ENCODE measurements around the gene GPR162. TPM values are rescaled to one million over a fixed set of nuclear protein-coding genes. Genes with fewer than 3 reads are reported as not detected.
"Not testable (repeated sequence)": the region's sequence is repeated elsewhere in the genome, so short reads cannot be mapped to it uniquely, and the experiment has no call there.

The GPR162 gene
- total RNA-seq, 1 experiment from 2014 or later: 6.1 TPM

DNA sequence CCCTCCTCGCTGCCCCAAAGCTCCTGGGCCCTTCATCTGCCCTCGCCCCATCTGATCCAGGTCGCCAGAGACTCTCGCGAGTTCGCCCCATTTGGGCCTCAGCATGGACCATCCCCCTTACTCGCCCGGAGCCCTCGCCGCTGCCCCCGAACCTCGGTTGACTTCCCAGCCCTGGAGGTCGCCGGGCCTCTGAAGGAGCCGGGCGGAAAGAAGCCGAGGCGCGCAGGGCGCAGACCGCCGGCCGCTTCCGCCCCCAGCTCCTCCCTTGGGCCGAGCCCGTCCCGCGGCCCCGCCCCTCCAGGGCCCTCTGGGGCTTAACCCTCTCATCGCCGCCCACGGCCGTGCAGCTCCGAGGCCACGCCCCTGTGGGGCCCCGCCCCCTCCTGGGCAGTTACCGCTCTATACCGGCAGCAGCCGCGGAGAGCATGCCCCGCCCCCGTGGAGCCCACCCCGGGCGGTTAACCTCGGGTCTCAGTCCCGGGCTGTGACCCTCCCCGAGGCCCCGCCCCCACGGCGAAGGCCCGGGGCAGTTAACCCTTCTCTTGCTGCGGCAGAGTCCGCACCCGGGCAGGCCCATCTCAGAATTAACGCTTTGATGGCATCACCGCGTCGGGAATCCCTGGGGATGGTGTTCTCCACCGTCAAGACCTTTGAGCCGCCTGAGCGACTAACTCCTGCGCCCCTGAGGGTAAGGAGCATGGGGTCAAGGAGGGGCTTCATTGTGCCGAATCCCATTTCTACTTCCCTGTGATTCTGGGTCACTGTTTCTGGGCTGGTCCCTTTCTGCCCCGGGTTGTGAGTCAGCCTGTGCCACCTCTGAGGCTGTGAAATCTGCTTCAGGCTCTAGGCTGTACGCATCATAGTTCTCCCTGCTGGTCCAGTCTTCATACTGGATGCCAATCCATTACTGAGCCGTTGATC is 51.7 kb downstream of the GPR162 start, which contains the start of gene SPSB2:
Gene SPSB2, minus strand, starts transcription at position 210 of the 921 bp plus-strand sequence. CDS start 402 bp downstream, outside the sequence.
- peak within 1 kb of the TSS; percentile 79 to 95 (median 89); a peak in 6 of 7 replicates for H3K27ac Mint-ChIP-seq
- H3K23me2 ChIP-seq (ENCODE audit: insufficient read length, low read depth, low read length, poor library complexity, severe bottlenecking): peaks cover 8% of the 10 kb centered on the region
- no CpG with 5 or more reads among the region's 66 CpGs for WGBS (ENCODE audit: extremely low coverage, insufficient read length, low lambda C conversion rate)
- no peaks in the 10 kb centered on the region; a peak in 1 of 5 replicates for H3K9me3 Mint-ChIP-seq
- no peaks in the 10 kb centered on the region for H3K79me1 ChIP-seq (ENCODE audit: insufficient read depth, low read depth, low read length, poor library complexity, severe bottlenecking)
- H3K27ac ChIP-seq (ENCODE audit: insufficient read length, low read depth, low read length): no peak within 1 kb of the TSS
- no peak within 1 kb of the TSS for H3K14ac ChIP-seq (ENCODE audit: insufficient read depth, low read length)
- H3K4me2 ChIP-seq (ENCODE audit: insufficient read depth, insufficient read length, low read length): peak within 1 kb of the TSS; percentile 69
- H4K91ac ChIP-seq (ENCODE audit: insufficient read length, low read depth, low read length): no peak within 1 kb of the TSS
- no peaks in the 10 kb centered on the region for H4K20me1 ChIP-seq (ENCODE audit: control insufficient read depth, insufficient read depth, insufficient read length)
- no peak within 1 kb of the TSS for H2BK5ac ChIP-seq (ENCODE audit: insufficient read length, low read length)
- H2AFZ ChIP-seq (ENCODE audit: low read length): no peak within 1 kb of the TSS
- H4K8ac ChIP-seq (replicated peaks; ENCODE audit: insufficient read length, low read depth, low read length): no peak within 1 kb of the TSS
- H2AK5ac ChIP-seq (ENCODE audit: insufficient read length, low read length): no peak within 1 kb of the TSS
- peaks cover 38 to 48% of the 10 kb centered on the region in 2 experiments for H3K4me1 Mint-ChIP-seq
- H2BK120ac ChIP-seq (ENCODE audit: low read depth, low read length, poor library complexity, severe bottlenecking): no peak within 1 kb of the TSS
- DNase-seq: peak; percentile 100
- no peak within 1 kb of the TSS for H3T11ph ChIP-seq (ENCODE audit: low read length)
- H3K4me3 Mint-ChIP-seq: peak within 1 kb of the TSS; percentile 92 to 96
- H3K18ac ChIP-seq (ENCODE audit: insufficient read length, low read depth, low read length): no peak within 1 kb of the TSS
- H2BK15ac ChIP-seq (ENCODE audit: low read depth, low read length): no peak within 1 kb of the TSS
- H3K23ac ChIP-seq (ENCODE audit: insufficient read length, low read depth, low read length): no peak within 1 kb of the TSS
- no peak within 1 kb of the TSS for H2BK12ac ChIP-seq (ENCODE audit: insufficient read length, low read depth, low read length)
- no peaks in the 10 kb centered on the region; the same call in 1 of the 2 replicates for H3K27me3 Mint-ChIP-seq (ENCODE audit: low read depth)
- no peak within 1 kb of the TSS for H4K5ac ChIP-seq (ENCODE audit: insufficient read length, low read depth, low read length)
- no peak within 1 kb of the TSS for H3K4ac ChIP-seq (ENCODE audit: low read depth, low read length)
- H3K4me1 ChIP-seq (ENCODE audit: insufficient read depth, low read length): no peaks in the 10 kb centered on the region; the same call in 1 of the 2 replicates
- peak within 1 kb of the TSS; percentile 11 for H3K9ac ChIP-seq (ENCODE audit: extremely low read depth, insufficient read length, low read length)
- TF ChIP-seq, protein P1, sequence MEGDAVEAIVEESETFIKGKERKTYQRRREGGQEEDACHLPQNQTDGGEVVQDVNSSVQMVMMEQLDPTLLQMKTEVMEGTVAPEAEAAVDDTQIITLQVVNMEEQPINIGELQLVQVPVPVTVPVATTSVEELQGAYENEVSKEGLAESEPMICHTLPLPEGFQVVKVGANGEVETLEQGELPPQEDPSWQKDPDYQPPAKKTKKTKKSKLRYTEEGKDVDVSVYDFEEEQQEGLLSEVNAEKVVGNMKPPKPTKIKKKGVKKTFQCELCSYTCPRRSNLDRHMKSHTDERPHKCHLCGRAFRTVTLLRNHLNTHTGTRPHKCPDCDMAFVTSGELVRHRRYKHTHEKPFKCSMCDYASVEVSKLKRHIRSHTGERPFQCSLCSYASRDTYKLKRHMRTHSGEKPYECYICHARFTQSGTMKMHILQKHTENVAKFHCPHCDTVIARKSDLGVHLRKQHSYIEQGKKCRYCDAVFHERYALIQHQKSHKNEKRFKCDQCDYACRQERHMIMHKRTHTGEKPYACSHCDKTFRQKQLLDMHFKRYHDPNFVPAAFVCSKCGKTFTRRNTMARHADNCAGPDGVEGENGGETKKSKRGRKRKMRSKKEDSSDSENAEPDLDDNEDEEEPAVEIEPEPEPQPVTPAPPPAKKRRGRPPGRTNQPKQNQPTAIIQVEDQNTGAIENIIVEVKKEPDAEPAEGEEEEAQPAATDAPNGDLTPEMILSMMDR (conservative IDR thresholded peaks at IDR 0.05): no peak
- H2BK20ac ChIP-seq (ENCODE audit: low read depth, low read length, poor library complexity, severe bottlenecking): no peak within 1 kb of the TSS
- no peak within 1 kb of the TSS for H3K56ac ChIP-seq (ENCODE audit: insufficient read length, low read depth, low read length)
- H3K27me3 ChIP-seq (ENCODE audit: insufficient read depth, low read length): no peaks in the 10 kb centered on the region
- no peaks in the 10 kb centered on the region for H3K9me3 ChIP-seq (ENCODE audit: control insufficient read depth, low read depth, low read length)
- peaks cover under 1% of the 10 kb centered on the region; the same call in 1 of the 2 replicates for H3K79me2 ChIP-seq (ENCODE audit: insufficient read depth, low read length)
- H3K36me3 Mint-ChIP-seq (ENCODE audit: insufficient read depth in 1 of 3, low read depth in 3 of 3): peaks cover 26 to 57% (median 41%) of the 10 kb centered on the region in 3 experiments

GRCh38 chr12:6874015-6874368 is 52.4 kb downstream of the GPR162 start:
- H2BK5ac ChIP-seq (ENCODE audit: insufficient read length, low read length); H3K27me3 Mint-ChIP-seq (ENCODE audit: low read depth); H3K18ac ChIP-seq (ENCODE audit: insufficient read length, low read depth, low read length); H2BK20ac ChIP-seq (ENCODE audit: low read depth, low read length, poor library complexity, severe bottlenecking); H4K8ac ChIP-seq (replicated peaks; ENCODE audit: insufficient read length, low read depth, low read length); H3K79me1 ChIP-seq (ENCODE audit: insufficient read depth, low read depth, low read length, poor library complexity, severe bottlenecking); H2AK5ac ChIP-seq (ENCODE audit: insufficient read length, low read length); H3K14ac ChIP-seq (ENCODE audit: insufficient read depth, low read length); H4K20me1 ChIP-seq (ENCODE audit: control insufficient read depth, insufficient read depth, insufficient read length); H3K4ac ChIP-seq (ENCODE audit: low read depth, low read length); H3K27ac ChIP-seq (ENCODE audit: insufficient read length, low read depth, low read length); H2BK12ac ChIP-seq (ENCODE audit: insufficient read length, low read depth, low read length); H3K4me1 ChIP-seq (ENCODE audit: insufficient read depth, low read length); H3K9me3 Mint-ChIP-seq; H4K5ac ChIP-seq (ENCODE audit: insufficient read length, low read depth, low read length); H2AFZ ChIP-seq (ENCODE audit: low read length); H3K56ac ChIP-seq (ENCODE audit: insufficient read length, low read depth, low read length); H4K91ac ChIP-seq (ENCODE audit: insufficient read length, low read depth, low read length); H3K23ac ChIP-seq (ENCODE audit: insufficient read length, low read depth, low read length); H3K27me3 ChIP-seq (ENCODE audit: insufficient read depth, low read length); H3K9me3 ChIP-seq (ENCODE audit: control insufficient read depth, low read depth, low read length); H2BK15ac ChIP-seq (ENCODE audit: low read depth, low read length); H3K23me2 ChIP-seq (ENCODE audit: insufficient read length, low read depth, low read length, poor library complexity, severe bottlenecking); DNase-seq; H3T11ph ChIP-seq (ENCODE audit: low read length); H2BK120ac ChIP-seq (ENCODE audit: low read depth, low read length, poor library complexity, severe bottlenecking); H3K79me2 ChIP-seq (ENCODE audit: insufficient read depth, low read length): not testable (repeated sequence)
- H3K4me2 ChIP-seq (ENCODE audit: insufficient read depth, insufficient read length, low read length): peak overlapping the region; percentile 57
- Mint-ChIP-seq H3K36me3 (ENCODE audit: insufficient read depth in 1 of 3, low read depth in 3 of 3) (peaks cover 19 to 53% (median 35%) of the 10 kb centered on the region in 3 experiments), H3K4me1 (peaks cover 32 to 42% of the 10 kb centered on the region in 2 experiments), H3K27ac (peak overlapping the region; percentile 36 to 89 (median 84); a peak in 6 of 7 replicates), H3K4me3 (peak overlapping the region; percentile 82 to 92)
- peak overlapping the region; percentile 5 for H3K9ac ChIP-seq (ENCODE audit: extremely low read depth, insufficient read length, low read length)
- no CpG with 5 or more reads among the region's 9 CpGs for WGBS (ENCODE audit: extremely low coverage, insufficient read length, low lambda C conversion rate)
